GM19372 (cell line): ENCODE data around the gene ESPL1.

Source experiments
- ATAC-seq: cut with Tn5 transposase; IDR thresholded peaks from one replicate; pipeline ENCODE4 v1.9.1; 2021; ENCODE audit warnings: mild to moderate bottlenecking, low read depth, moderate library complexity; ENCODE audit not compliant: unreplicated experiment

Gene ESPL1

DNA sequence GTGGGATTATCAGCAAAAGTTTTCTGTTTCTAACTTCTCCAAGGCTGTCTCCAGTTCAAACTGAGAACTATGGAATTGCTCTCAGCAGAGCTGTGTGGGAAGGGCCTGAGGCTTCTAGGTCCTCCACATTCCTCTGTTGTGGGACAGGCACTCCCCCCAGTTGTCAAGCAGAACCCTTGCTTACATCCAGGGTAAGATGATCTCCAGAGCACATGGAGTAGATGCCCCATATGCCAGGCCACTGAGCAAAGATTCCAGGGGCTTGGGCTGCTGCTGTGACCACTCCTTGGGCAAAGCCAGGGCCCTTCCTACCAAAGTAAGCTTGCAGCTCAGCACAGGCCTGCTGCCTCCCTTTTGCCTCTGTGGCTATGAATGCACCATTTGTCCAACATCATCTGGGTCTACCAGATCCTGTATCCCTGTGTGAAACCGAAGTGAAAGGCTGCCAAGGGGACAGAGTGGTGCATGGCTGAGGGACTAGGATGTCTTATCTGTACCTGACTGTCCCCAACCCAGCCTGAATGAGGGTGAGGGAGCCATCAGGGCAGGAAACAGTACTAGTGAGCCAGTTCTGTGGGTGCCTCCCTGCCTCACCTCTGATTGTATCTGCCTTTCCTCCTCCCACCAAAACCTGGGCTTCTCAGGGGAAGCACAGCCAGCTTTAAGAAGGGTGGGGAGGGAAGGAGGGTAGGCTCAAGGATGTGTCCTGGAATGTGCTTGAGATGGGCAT lies 13.1 kb upstream of the ESPL1 start:
- no peak for ATAC-seq

- no peak for ATAC-seq
These were observed 12.1 kb upstream of the ESPL1 start for GRCh38 chr12:53255996-53256395.

- ATAC-seq: no peak
These were observed 9.3 kb upstream of the ESPL1 start for GRCh38 chr12:53258541-53259539.

DNA sequence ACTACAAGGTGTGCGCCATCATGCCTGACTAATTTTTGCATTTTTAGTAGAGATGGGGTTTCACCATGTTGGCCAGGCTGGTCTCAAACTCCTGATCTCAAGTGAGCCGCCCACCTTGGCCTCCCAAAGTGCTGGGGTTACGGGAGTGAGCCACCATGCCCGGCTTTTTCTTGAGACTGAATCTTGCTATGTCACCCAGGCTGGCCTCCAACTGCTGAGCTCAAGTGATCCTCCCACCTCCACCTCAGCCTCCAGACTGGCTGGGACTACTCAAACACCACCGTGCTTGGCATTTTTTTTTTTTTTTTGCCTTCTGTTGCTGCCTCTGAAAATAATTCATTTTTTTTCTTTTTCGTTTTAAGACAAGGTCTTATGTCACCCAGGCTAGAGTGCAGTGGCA lies 8.2 kb upstream of the ESPL1 start:
- ATAC-seq: no peak

DNA sequence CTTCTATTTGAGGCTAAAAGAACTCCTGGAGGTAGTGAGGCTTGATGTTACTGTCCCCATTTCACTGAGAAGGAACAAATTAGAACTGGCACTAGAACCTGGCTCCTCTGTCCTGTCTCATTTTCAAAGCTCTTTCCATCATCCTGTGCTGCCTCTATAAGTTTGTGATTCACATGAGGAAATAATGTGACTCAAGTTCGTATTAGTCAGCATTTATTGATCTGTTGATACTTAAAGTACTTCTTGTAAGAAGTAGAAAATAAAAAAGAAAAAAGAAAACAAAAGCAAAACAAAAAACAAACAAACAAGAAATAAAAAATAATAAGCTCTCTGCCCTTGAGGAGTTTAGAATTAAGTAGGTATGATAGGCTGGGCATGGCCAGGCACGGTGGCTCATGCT lies 2.3 kb upstream of the ESPL1 start:
- ATAC-seq: no peak

- no peak for ATAC-seq
These were observed 647 bp upstream of the ESPL1 start for GRCh38 chr12:53267306-53267998.

DNA sequence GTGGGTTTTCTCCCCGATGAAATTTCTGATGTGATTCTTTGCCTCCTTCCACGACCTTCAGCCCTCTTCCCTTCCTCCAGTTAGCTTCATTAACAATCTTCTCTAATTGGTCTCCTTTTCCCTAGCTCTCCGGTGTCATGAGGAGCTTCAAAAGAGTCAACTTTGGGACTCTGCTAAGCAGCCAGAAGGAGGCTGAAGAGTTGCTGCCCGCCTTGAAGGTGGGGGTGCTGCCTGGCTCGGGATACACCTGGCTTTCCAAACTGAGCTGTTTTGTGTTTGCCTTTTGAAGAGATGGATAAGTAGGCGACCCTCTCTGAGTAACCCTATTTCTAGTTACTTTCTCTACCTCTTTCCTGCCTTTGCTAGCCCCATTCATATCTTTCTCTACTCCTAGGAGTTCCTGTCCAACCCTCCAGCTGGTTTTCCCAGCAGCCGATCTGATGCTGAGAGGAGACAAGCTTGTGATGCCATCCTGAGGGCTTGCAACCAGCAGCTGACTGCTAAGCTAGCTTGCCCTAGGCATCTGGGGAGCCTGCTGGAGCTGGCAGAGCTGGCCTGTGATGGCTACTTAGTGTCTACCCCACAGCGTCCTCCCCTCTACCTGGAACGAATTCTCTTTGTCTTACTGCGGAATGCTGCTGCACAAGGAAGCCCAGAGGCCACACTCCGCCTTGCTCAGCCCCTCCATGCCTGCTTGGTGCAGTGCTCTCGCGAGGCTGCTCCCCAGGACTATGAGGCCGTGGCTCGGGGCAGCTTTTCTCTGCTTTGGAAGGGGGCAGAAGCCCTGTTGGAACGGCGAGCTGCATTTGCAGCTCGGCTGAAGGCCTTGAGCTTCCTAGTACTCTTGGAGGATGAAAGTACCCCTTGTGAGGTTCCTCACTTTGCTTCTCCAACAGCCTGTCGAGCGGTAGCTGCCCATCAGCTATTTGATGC lies 797 bp downstream of the ESPL1 start:
- ATAC-seq: no peak

- no peak for ATAC-seq
These were observed 6.3 kb downstream of the ESPL1 start for GRCh38 chr12:53274445-53274844.

GRCh38 chr12:53276511-53276910 lies 8.4 kb downstream of the ESPL1 start:
- no peak for ATAC-seq

DNA sequence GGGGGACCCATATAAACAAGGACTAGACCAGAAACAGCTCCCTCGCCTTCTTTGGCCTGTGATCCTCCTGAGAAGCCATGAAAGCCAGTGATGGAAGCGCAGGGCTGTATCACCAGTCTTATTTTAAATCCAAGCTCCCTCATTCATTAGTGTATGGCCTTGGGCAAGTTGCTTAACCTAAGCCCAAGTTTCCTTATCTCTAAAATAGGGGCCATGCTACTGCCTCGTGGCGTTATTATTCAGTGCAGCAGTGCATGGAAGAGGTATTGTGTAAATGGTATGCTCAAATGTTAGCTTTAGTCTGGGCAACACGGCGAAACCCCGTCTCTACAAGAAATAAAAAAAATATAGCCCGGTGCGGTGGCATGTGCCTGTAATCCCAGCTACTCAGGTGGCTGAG lies 9.9 kb downstream of the ESPL1 start:
- ATAC-seq: no peak

DNA sequence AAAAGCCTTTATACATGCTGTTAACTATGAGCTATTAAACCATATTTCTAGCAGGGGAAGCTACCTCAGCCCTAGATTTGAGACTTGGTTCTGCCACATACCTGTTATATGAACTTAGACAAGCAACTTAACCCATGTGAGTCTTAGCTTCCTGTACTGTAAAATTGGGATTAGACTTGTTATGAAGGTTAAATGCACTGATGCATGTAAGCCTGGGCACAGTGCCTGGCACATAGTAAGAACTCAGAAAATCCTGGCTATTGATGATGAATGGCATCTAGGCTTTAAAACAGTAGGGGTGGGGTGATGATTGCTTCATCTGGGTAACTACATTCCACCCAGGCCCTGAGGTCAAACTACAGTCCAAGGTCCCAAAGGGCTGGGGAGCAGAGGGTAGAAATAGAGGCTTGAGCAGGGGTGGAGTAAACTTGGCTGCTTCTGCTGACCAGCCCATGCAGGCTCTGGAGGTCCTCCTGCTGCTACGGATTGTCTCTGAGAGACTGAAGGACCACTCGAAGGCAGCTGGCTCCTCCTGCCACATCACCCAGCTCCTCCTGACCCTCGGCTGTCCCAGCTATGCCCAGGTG lies 11.3 kb downstream of the ESPL1 start:
- ATAC-seq: no peak

GRCh38 chr12:53279888-53280498 lies 11.9 kb downstream of the ESPL1 start:
- no peak for ATAC-seq

DNA sequence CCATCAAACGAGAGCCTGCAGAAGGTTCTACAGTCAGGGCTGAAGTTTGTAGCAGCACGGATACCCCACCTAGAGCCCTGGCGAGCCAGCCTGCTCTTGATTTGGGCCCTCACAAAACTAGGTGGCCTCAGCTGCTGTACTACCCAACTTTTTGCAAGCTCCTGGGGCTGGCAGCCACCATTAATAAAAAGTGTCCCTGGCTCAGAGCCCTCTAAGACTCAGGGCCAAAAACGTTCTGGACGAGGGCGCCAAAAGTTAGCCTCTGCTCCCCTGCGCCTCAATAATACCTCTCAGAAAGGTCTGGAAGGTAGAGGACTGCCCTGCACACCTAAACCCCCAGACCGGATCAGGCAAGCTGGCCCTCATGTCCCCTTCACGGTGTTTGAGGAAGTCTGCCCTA lies 18.3 kb downstream of the ESPL1 start:
- ATAC-seq: no peak

GRCh38 chr12:53287741-53288216 lies 19.7 kb downstream of the ESPL1 start:
- ATAC-seq: no peak

DNA sequence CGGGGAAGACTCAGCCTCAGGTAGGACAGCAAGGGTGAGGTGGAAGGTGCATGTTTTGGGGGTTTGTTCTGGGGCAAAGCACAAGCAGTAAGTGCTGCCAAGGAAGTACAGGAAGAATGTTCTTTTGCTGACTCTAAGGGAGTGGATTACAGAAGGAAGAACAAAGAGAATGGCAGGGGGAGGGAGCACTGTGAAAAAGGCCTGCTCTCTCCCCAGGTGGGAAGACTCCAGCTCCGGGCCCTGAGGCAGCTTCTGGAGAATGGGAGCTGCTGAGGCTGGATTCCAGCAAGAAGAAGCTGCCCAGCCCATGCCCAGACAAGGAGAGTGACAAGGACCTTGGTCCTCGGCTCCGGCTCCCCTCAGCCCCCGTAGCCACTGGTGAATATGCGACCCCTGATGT lies 20.2 kb downstream of the ESPL1 start:
- no peak for ATAC-seq

GRCh38 chr12:53289891-53290290 lies 21.8 kb downstream of the ESPL1 start:
- ATAC-seq: no peak

- no peak for ATAC-seq
These were observed 22.6 kb downstream of the ESPL1 start for GRCh38 chr12:53290661-53291060.

GRCh38 chr12:53292426-53292825 lies 24.3 kb downstream of the ESPL1 start:
- ATAC-seq: no peak
